ENCODE measurements around the gene ZNF787. TPM values are rescaled to one million over a fixed set of nuclear protein-coding genes. Genes with fewer than 3 reads are reported as not detected.

The ZNF787 gene
- total and polyA plus RNA-seq, 2 donors (not counting 3 experiments of a cell fraction or from before 2014, with no cell fraction given) = 11.6 to 32.7 TPM

DNA sequence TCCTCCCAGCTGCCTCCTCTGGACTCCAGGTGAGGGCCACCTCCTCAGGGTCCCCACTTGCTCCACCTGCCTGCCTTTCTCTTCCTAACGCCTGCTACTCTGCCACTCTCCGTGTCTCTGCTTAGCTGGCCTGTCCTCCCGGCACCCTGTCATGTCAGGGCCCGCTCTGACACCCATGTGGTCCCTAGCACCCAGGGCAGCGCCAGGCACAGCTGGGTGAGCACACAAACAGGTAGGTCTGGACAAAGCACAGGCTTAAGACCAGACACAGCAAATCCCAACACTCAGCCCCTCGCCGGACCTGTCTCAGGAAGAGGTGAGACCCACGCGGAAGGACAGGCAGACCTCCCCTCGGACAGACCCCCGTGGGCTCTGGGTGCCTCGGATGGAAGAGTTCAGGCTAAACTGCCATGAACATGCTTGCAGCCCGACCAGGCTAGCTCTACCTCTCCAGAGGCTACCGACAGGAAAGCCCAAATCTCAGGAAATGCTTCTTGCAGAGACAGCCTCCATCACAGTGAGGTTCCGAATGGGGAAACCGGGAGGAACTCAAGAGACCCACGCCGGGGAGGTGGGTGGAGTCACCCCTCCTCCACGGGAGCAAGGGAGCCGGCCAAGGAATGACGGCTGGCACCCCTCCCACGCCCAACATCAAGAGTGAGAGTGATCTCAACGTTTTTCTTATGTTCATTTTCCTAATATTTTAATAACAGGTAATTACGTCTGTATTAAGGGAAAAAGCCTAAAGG, 12.5 kb downstream of the ZNF787 start:
- H2AFZ ChIP-seq (ENCODE audit: low read depth, low read length) = no peak overlapping the region
- dilution Hi-C loops (cut with MboI; ENCODE audit: extremely low pct_ligation_motif_present, low sequenced_read_pairs) = no loop called here
- FAIRE-seq (no peak), DNase-seq (ENCODE audit: low read depth, low spot score) (no peak)
- H3K9me1 ChIP-seq (replicated peaks; ENCODE audit: control insufficient read depth, extremely low read depth, insufficient read depth, low read length) = no peaks in the 10 kb centered on the region
- H3K27me3 ChIP-seq (ENCODE audit: control insufficient read depth in 2 of 2, insufficient read depth in 2 of 2, low read length in 2 of 2) = no peaks in the 10 kb centered on the region
- no peak overlapping the region for H3K4me3 ChIP-seq (replicated peaks in 1 of 3; ENCODE audit: insufficient read depth in 1 of 3, low read depth in 1 of 3, low read length in 3 of 3)
- H3K4me2 ChIP-seq (ENCODE audit: insufficient read depth, low read length) = no peak overlapping the region
- TF ChIP-seq POLR2AphosphoS5 (IDR thresholded peaks at IDR 0.05; ENCODE audit: insufficient read depth, low read depth, low read length) = no peak
- no peak for TF ChIP-seq JUN (IDR thresholded peaks at IDR 0.05; ENCODE audit: borderline replicate concordance, insufficient read depth, insufficient read length, low read depth)
- TF ChIP-seq EZH2 (IDR thresholded peaks at IDR 0.05; ENCODE audit: borderline replicate concordance, low read depth, low read length, severe bottlenecking) = no peak
- no peak for TF ChIP-seq POLR2A (IDR thresholded peaks at IDR 0.05; ENCODE audit: low read depth, low read length)
- no peak overlapping the region for H3K9ac ChIP-seq (replicated peaks; ENCODE audit: extremely low read depth, insufficient read depth, low read length)
- H3K36me3 ChIP-seq (ENCODE audit: control insufficient read depth in 2 of 2, extremely low read depth in 1 of 2, insufficient read depth in 2 of 2, low read length in 2 of 2) = no peaks in the 10 kb centered on the region
- ChIA-PET POLR2A (interaction anchor here (0.6 kb wide), 2 partner anchors 59 to 898 kb away, joined by 3 to 5 read pairs; no protein-coding TSS in a partner anchor), CTCF (interaction anchor here (0.6 to 1.2 kb wide), 3 partner anchors 12 to 81 kb away, joined by 3 to 4 read pairs (median 3); no protein-coding TSS in a partner anchor)
- no TSS peak for BruUV-seq (replicated peaks)
- peaks cover 28% of the 10 kb centered on the region for H3K4me1 ChIP-seq (ENCODE audit: control insufficient read depth, extremely low read depth, insufficient read depth, low read length)
- H3K9me3 ChIP-seq (replicated peaks; ENCODE audit: control insufficient read depth, insufficient read depth, low read length) = no peaks in the 10 kb centered on the region
- H4K20me1 ChIP-seq (replicated peaks; ENCODE audit: control insufficient read depth, extremely low read depth, insufficient read depth, low read length) = no peaks in the 10 kb centered on the region
- intact Hi-C loops (cut with micrococcal nuclease) = no loop called here
- no peak overlapping the region for H3K27ac ChIP-seq (ENCODE audit: insufficient read depth, low read depth, low read length)
- peaks cover 89% of the 10 kb centered on the region for H3K79me2 ChIP-seq (ENCODE audit: control insufficient read depth, insufficient read depth, low read length)

DNA sequence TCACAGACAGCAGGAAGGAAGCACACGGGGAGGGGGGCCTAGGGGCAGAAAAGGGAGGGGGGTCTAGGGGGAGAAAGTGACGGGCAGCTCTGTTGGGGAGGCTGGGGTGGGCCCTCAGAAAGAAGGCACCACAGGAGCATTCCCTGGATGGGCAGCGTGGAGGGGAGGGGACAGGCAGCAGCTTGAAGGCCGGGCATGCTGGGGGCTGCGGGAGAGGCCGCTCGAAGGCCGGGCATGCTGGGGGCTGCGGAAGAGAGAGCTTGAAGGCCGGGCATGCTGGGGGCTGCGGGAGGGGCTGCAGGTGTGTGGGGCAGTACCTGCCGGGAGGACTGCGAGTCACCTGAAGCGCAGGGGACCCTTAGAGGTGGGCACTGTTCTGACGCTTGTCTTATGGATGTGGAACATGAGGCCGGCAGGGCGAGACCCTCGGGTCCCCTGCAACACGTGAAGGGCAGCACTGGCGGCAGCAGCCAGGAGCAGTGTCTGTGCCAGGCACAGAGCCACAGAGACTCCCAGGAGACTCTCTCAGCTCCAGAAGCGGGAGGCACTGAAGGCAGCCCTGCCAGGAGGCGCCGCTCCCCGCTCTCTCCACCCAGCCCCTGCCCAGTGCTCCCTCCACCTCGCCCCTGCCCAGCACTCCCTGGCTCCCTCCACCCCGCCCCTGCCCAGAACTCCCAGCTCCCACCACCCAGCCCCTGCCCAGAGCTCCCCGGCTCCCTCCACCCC, 13.3 kb downstream of the ZNF787 start:
- no peak overlapping the region for H3K4me3 ChIP-seq (replicated peaks in 1 of 3; ENCODE audit: insufficient read depth in 1 of 3, low read depth in 1 of 3, low read length in 3 of 3)
- no peak overlapping the region for H3K4me2 ChIP-seq (ENCODE audit: insufficient read depth, low read length)
- TF ChIP-seq EZH2 (IDR thresholded peaks at IDR 0.05; ENCODE audit: borderline replicate concordance, low read depth, low read length, severe bottlenecking) (no peak), POLR2AphosphoS5 (IDR thresholded peaks at IDR 0.05; ENCODE audit: insufficient read depth, low read depth, low read length) (no peak), FOS (IDR thresholded peaks at IDR 0.05; ENCODE audit: borderline replicate concordance, insufficient read depth, low read length) (no peak)
- TF ChIP-seq, protein P1, sequence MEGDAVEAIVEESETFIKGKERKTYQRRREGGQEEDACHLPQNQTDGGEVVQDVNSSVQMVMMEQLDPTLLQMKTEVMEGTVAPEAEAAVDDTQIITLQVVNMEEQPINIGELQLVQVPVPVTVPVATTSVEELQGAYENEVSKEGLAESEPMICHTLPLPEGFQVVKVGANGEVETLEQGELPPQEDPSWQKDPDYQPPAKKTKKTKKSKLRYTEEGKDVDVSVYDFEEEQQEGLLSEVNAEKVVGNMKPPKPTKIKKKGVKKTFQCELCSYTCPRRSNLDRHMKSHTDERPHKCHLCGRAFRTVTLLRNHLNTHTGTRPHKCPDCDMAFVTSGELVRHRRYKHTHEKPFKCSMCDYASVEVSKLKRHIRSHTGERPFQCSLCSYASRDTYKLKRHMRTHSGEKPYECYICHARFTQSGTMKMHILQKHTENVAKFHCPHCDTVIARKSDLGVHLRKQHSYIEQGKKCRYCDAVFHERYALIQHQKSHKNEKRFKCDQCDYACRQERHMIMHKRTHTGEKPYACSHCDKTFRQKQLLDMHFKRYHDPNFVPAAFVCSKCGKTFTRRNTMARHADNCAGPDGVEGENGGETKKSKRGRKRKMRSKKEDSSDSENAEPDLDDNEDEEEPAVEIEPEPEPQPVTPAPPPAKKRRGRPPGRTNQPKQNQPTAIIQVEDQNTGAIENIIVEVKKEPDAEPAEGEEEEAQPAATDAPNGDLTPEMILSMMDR (IDR thresholded peaks at IDR 0.05; ENCODE audit: extremely low read depth in 1 of 2, insufficient read depth in 1 of 2, low read depth in 1 of 2, low read length in 2 of 2) = no peak
- TF ChIP-seq, protein P2, sequence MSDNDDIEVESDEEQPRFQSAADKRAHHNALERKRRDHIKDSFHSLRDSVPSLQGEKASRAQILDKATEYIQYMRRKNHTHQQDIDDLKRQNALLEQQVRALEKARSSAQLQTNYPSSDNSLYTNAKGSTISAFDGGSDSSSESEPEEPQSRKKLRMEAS (IDR thresholded peaks at IDR 0.05; ENCODE audit: insufficient read depth, insufficient read length) = no peak
- DNase-seq (ENCODE audit: low read depth, low spot score) (no peak), FAIRE-seq (no peak)
- H4K20me1 ChIP-seq (replicated peaks; ENCODE audit: control insufficient read depth, extremely low read depth, insufficient read depth, low read length) = no peaks in the 10 kb centered on the region
- H3K27ac ChIP-seq (ENCODE audit: insufficient read depth, low read depth, low read length) = no peak overlapping the region
- no peak overlapping the region for H3K9ac ChIP-seq (replicated peaks; ENCODE audit: extremely low read depth, insufficient read depth, low read length)
- dilution Hi-C loops (cut with MboI; ENCODE audit: extremely low pct_ligation_motif_present, low sequenced_read_pairs) = no loop called here
- no peaks in the 10 kb centered on the region for H3K36me3 ChIP-seq (ENCODE audit: control insufficient read depth in 2 of 2, extremely low read depth in 1 of 2, insufficient read depth in 2 of 2, low read length in 2 of 2)
- no peak overlapping the region for H2AFZ ChIP-seq (ENCODE audit: low read depth, low read length)
- no peaks in the 10 kb centered on the region for H3K9me1 ChIP-seq (replicated peaks; ENCODE audit: control insufficient read depth, extremely low read depth, insufficient read depth, low read length)
- intact Hi-C loops (cut with micrococcal nuclease) = no loop called here
- no peaks in the 10 kb centered on the region for H3K27me3 ChIP-seq (ENCODE audit: control insufficient read depth in 2 of 2, insufficient read depth in 2 of 2, low read length in 2 of 2)
- no TSS peak for BruUV-seq (replicated peaks)
- CTCF ChIA-PET = interaction anchor here (0.6 to 1.2 kb wide), 4 partner anchors 13 to 82 kb away, joined by 3 to 4 read pairs (median 3); no protein-coding TSS in a partner anchor
- peaks cover 87% of the 10 kb centered on the region for H3K79me2 ChIP-seq (ENCODE audit: control insufficient read depth, insufficient read depth, low read length)
- POLR2A ChIA-PET = interaction anchor here (0.6 kb wide), 1 partner anchor 60 kb away, joined by 3 read pairs; no protein-coding TSS in a partner anchor
- peaks cover 26% of the 10 kb centered on the region for H3K4me1 ChIP-seq (ENCODE audit: control insufficient read depth, extremely low read depth, insufficient read depth, low read length)
- no peaks in the 10 kb centered on the region for H3K9me3 ChIP-seq (replicated peaks; ENCODE audit: control insufficient read depth, insufficient read depth, low read length)

Data from endothelial cell of umbilical vein (primary cell).